ENCODE measurements around the gene TBL1XR1.
"Not testable (repeated sequence)": the region's sequence is repeated elsewhere in the genome, so short reads cannot be mapped to it uniquely, and the experiment has no call there.

The TBL1XR1 gene

GRCh38 chr3:177197727-177198460 lies 612 bp upstream of the TBL1XR1 start:
- TF ChIP-seq POLR2A (IDR thresholded peaks at IDR 0.05; ENCODE audit: low read length): peak; percentile 45
- no peak for TF ChIP-seq GATA1 (IDR thresholded peaks at IDR 0.05; ENCODE audit: low read depth, low read length)
- peak; percentile 88 to 92 for DNase-seq

- peak; percentile 79 to 82 for DNase-seq
- TF ChIP-seq POLR2A (IDR thresholded peaks at IDR 0.05; ENCODE audit: low read length): peak; percentile 1
- TF ChIP-seq GATA1 (IDR thresholded peaks at IDR 0.05; ENCODE audit: low read depth, low read length): no peak
Observed at GRCh38 chr3:177196456-177197040, 734 bp downstream of the TBL1XR1 start.

- DNase-seq: peak; percentile 58 to 74
- TF ChIP-seq GATA1 (IDR thresholded peaks at IDR 0.05; ENCODE audit: low read depth, low read length): no peak
- TF ChIP-seq POLR2A (IDR thresholded peaks at IDR 0.05; ENCODE audit: low read length): no peak
Observed at GRCh38 chr3:177196008-177196455, 1.2 kb downstream of the TBL1XR1 start.

- no peak for TF ChIP-seq POLR2A (IDR thresholded peaks at IDR 0.05; ENCODE audit: low read length)
- peak; percentile 50 to 70 for DNase-seq
Observed at GRCh38 chr3:177195242-177195991, 1.9 kb downstream of the TBL1XR1 start.

GRCh38 chr3:177194299-177194698 lies 3.0 kb downstream of the TBL1XR1 start:
- TF ChIP-seq POLR2A (IDR thresholded peaks at IDR 0.05; ENCODE audit: low read length) (no peak), GATA1 (IDR thresholded peaks at IDR 0.05; ENCODE audit: low read depth, low read length) (no peak)
- DNase-seq: no peak

GRCh38 chr3:177193688-177194268 lies 3.5 kb downstream of the TBL1XR1 start:
- DNase-seq: peak in 1 of 2 experiments; percentile 33
- TF ChIP-seq GATA1 (IDR thresholded peaks at IDR 0.05; ENCODE audit: low read depth, low read length) (no peak), POLR2A (IDR thresholded peaks at IDR 0.05; ENCODE audit: low read length) (no peak)

- DNase-seq: not testable (repeated sequence)
Observed at GRCh38 chr3:177193275-177193674, 4.0 kb downstream of the TBL1XR1 start.

DNA sequence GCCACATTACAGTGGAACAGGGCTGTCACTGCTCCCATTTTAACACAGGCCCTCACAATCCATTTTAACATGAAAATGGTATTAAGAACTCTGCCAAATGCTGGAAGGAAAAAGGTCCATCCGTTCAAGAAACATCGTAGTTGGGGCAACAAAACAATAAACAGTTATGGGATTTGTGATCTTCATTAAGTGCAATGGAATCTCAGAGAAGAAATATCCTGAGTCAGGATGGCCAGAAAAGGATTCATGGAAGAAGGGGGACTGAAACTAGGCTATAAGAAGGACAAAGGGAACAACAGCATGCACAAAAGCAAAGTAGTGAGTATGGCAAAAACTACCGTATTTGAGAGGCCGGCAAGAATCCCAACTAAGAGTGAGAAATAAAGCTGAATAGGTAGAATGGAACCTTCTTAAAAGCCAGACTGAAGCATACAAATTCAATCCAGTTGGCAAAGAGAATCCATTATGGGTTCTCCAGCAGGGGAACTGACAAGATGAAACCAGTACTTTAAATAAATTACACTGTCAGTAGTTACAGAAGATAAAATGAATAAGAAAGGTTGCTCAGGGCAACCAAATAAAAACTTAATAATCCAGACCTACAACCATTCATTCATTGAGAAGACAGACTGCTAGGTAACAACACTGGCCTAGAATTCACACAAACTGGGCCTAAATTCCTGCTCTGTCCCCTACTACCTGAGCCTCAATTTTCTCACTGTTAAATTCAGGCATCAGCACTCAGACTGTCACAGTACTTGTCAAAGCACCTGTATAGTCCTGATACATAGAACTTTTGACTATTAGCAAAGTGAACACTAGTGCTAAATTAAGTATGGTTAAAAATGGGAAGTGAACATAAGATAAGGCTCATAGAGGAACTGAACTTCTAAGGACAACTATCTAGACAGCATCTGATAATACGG lies 6.3 kb downstream of the TBL1XR1 start:
- TF ChIP-seq GATA1 (IDR thresholded peaks at IDR 0.05; ENCODE audit: low read depth, low read length): no peak
- no peak for TF ChIP-seq POLR2A (IDR thresholded peaks at IDR 0.05; ENCODE audit: low read length)
- DNase-seq: no peak

DNA sequence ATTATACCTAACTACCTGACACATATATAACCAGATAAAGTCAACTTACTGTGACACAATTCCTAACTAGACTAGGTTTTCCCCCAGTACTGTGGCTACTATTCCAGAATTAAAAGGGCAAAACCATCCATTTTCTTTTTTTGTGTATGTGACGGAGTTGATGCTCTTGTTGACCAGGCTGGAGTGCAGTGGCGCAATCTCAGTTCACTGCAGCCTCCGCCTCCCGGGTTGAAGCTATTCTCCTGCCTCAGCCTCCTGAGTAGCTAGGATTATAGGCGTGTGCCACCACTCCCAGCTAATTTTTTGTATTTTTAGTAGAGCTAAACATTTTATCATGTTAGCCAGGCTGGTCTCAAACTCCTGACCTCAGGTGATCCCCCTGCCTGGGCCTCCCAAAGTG lies 7.1 kb downstream of the TBL1XR1 start:
- not testable (repeated sequence) for DNase-seq

DNA sequence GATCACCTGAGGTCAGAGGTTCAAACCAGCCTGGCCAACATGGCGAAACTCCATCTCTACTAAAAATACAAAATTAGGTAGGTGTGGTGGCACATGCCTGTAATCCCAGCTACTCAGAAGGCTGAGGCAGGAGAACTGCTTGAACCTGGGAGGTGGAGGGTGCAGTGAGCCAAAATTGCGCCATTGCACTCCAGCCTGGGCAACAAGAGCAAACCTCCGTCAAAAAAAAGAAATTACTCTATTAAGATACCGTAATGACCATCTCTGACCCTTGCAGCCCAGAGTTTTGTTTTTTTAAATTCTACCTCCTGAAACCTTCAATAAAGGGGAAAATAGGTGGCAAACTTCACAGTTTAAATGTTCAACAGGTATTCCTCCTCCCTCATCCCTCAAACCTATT lies 9.0 kb downstream of the TBL1XR1 start:
- DNase-seq: not testable (repeated sequence)

DNA sequence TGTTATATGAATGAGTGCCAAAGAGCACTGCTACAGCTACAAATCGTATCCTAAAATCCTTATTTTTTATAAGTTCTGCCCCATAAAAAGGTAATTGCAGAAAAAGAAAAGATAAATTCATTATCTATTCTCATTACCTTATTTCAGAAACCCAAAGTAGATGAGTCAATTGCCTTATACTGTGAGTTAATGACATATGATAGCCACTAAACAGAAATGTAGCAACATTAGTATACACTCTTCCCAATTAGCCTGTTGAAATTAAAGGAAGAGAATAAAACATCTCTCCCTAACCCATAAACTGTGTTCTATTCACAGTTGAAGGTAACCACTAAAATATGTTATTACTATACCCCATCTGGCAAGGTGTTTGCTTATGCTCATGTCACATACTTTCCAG lies 11.0 kb downstream of the TBL1XR1 start:
- DNase-seq: no peak
- TF ChIP-seq POLR2A (IDR thresholded peaks at IDR 0.05; ENCODE audit: low read length) (no peak), GATA1 (IDR thresholded peaks at IDR 0.05; ENCODE audit: low read depth, low read length) (no peak)

GRCh38 chr3:177185035-177185574 lies 12.2 kb downstream of the TBL1XR1 start:
- DNase-seq: no peak
- no peak for TF ChIP-seq GATA1 (IDR thresholded peaks at IDR 0.05; ENCODE audit: low read depth, low read length)
- no peak for TF ChIP-seq POLR2A (IDR thresholded peaks at IDR 0.05; ENCODE audit: low read length)

GRCh38 chr3:177184602-177185001 lies 12.7 kb downstream of the TBL1XR1 start:
- DNase-seq: not testable (repeated sequence)
